Naive thymus-derived CD4-positive, alpha-beta T cell (primary cell): ENCODE measurements around the gene KLHL1. TPM values are rescaled to one million over a fixed set of nuclear protein-coding genes. Genes with fewer than 3 reads are reported as not detected.

ENCODE experiments used
- ATAC-seq: fragments of 150-1000 bp; cut with Tn5 transposase; 2 replicates; pipeline ENCODE4 v1.10.0; 2021; ENCODE audit warnings: mild to moderate bottlenecking, moderate library complexity
- CTCF ChIA-PET: fragments of 350-600 bp; sonication (Branson Sonifier 250); formaldehyde crosslinking; loops from one replicate; lab custom pipeline; 2021; ENCODE audit warnings: antibody characterized with exemption; lab: Charles Lee
- POLR2A ChIA-PET: fragments of 350-600 bp; sonication (Branson Sonifier 250); formaldehyde crosslinking; loops from one replicate; lab custom pipeline; 2021; ENCODE audit warnings: antibody characterized with exemption, inconsistent platforms; lab: Charles Lee
- DNase-seq, 9 donors: peaks; one replicate each; pipeline versions ENCODE4 v3.0.0 to v3.0.0-alpha.2; 2020 to 2022; ENCODE audit warnings: mixed read lengths in 1 of 9
- H3K27ac ChIP-seq: one replicate; pipeline ENCODE4 v1.7.0; 2013; ENCODE audit warnings: mild to moderate bottlenecking, low read depth, low read length, moderate library complexity
- H3K27me3 ChIP-seq, 2 donors: one replicate each; pipeline ENCODE4 v1.7.0; 2013; ENCODE audit warnings: low read length in 2 of 2, mild to moderate bottlenecking in 2 of 2, moderate library complexity in 2 of 2; ENCODE audit not compliant: control insufficient read depth in 2 of 2, insufficient read depth in 2 of 2
- H3K36me3 ChIP-seq, 3 experiments: 1 replicate in 2 of 3; 2 replicates in 1 of 3; pipeline ENCODE4 v1.7.0; 2013; ENCODE audit warnings: low read length in 3 of 3, mild to moderate bottlenecking in 3 of 3, moderate library complexity in 1 of 3; ENCODE audit not compliant: insufficient read depth in 3 of 3, control insufficient read depth in 2 of 3
- H3K4me1 ChIP-seq, 2 donors: one replicate each; pipeline ENCODE4 v1.7.0; 2013; ENCODE audit warnings: low read length in 2 of 2, mild to moderate bottlenecking in 2 of 2, moderate library complexity in 1 of 2; ENCODE audit not compliant: control insufficient read depth in 2 of 2, insufficient read depth in 2 of 2
- H3K4me3 ChIP-seq: 2 replicates; pipeline ENCODE4 v1.7.0; 2013; ENCODE audit warnings: mild to moderate bottlenecking, low read length
- H3K9me3 ChIP-seq, 3 experiments: 1 replicate in 2 of 3; 2 replicates in 1 of 3; pipeline ENCODE4 v1.7.0; 2013; ENCODE audit warnings: low read length in 3 of 3; ENCODE audit not compliant: control insufficient read depth in 2 of 3
- H3K27ac Mint-ChIP-seq, 9 donors: one replicate each; pipeline ENCODE4 v1.8.0; 2020 to 2022; ENCODE audit warnings: mixed read lengths in 9 of 9, mild to moderate bottlenecking in 8 of 9, moderate library complexity in 5 of 9, inconsistent platforms in 2 of 9
- H3K27me3 Mint-ChIP-seq, 5 donors: one replicate each; pipeline ENCODE4 v1.8.0; 2021 to 2022; ENCODE audit warnings: mixed read lengths in 5 of 5, mild to moderate bottlenecking in 1 of 5
- H3K36me3 Mint-ChIP-seq, 5 donors: one replicate each; pipeline ENCODE4 v1.8.0; 2020 to 2022; ENCODE audit warnings: mixed read lengths in 5 of 5, mild to moderate bottlenecking in 3 of 5, inconsistent platforms in 1 of 5
- H3K4me1 Mint-ChIP-seq, 7 donors: one replicate each; pipeline ENCODE4 v1.8.0; 2020 to 2022; ENCODE audit warnings: mixed read lengths in 7 of 7, mild to moderate bottlenecking in 3 of 7, inconsistent platforms in 1 of 7
- H3K4me3 Mint-ChIP-seq, 10 donors: one replicate each; pipeline ENCODE4 v1.8.0; 2020 to 2022; ENCODE audit warnings: mild to moderate bottlenecking in 10 of 10, mixed read lengths in 10 of 10, moderate library complexity in 6 of 10, inconsistent platforms in 2 of 10
- H3K9me3 Mint-ChIP-seq, 11 donors: one replicate each; pipeline ENCODE4 v1.8.0; 2020 to 2022; ENCODE audit warnings: mixed read lengths in 11 of 11, mild to moderate bottlenecking in 4 of 11, inconsistent platforms in 1 of 11, moderate library complexity in 1 of 11
- intact Hi-C, 2 donors: fragments of 100-400 bp; cut with micrococcal nuclease; formaldehyde crosslinking; loops; one replicate each; pipeline ENCODE4 v1.15.1; 2023
- polyA plus RNA-seq, 2 donors: library from polyadenylated mRNA; unstranded; fragments of 300-500 nt; fragmentation: Illumina TruSeq; gene quantifications; one replicate each; pipeline ENCODE4 v1.2.3, GENCODE V29; 2021
- total RNA-seq, 6 experiments: library from RNA in 5 of 6; stranded (reverse) in 5 of 6; gene quantifications; 1 replicate in 5 of 6; 2 replicates in 1 of 6; pipeline ENCODE4 v1.2.3 and lab custom pipeline; 2021 to 2026

The KLHL1 gene
- total and polyA plus RNA-seq, 7 experiments from 2014 or later, result not detected

DNA sequence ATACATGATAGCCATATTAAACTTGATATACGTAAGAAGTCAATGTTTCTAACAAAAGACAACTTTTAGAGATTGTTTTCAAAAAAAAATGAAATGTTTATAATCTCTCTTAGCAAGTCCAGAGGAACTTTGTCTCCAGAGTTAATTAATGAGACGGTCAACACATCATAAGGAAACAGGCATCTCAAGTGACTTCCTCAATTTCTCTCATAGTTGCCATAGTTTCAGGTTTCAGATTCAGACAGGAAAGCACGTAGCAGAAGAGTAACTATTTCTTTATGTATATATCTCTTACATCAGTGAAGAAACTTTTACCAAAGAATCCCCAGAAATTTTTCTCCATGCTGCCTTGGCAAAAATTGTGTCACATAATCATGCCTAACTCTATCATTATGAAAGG, 160.2 kb downstream of the KLHL1 start:
- Mint-ChIP-seq H3K4me3 (no peak overlapping the region), H3K9me3 (peaks cover 2 to 18% (median 4%) of the 10 kb centered on the region in 11 donors), H3K4me1 (no peaks in the 10 kb centered on the region), H3K27ac (no peak overlapping the region), H3K36me3 (no peaks in the 10 kb centered on the region), H3K27me3 (no peaks in the 10 kb centered on the region)
- intact Hi-C loops, result no loop called here
- no peak for ATAC-seq
- Histone ChIP-seq H3K4me3 (no peak overlapping the region), H3K9me3 (no peaks in the 10 kb centered on the region), H3K27ac (no peak overlapping the region), H3K27me3 (no peaks in the 10 kb centered on the region), H3K4me1 (no peaks in the 10 kb centered on the region), H3K36me3 (no peaks in the 10 kb centered on the region)
- CTCF ChIA-PET, result no interaction called here
- POLR2A ChIA-PET, result no interaction called here
- no peak for DNase-seq

GRCh38 chr13:69947582-69947981, 160.7 kb downstream of the KLHL1 start:
- H3K4me3 ChIP-seq, result no peak overlapping the region
- Mint-ChIP-seq H3K9me3 (peaks cover 2 to 18% (median 4%) of the 10 kb centered on the region in 11 donors), H3K27me3 (no peaks in the 10 kb centered on the region), H3K27ac (no peak overlapping the region), H3K36me3 (no peaks in the 10 kb centered on the region), H3K4me1 (no peaks in the 10 kb centered on the region), H3K4me3 (no peak overlapping the region)
- H3K9me3 ChIP-seq, result no peaks in the 10 kb centered on the region
- intact Hi-C loops, result no loop called here
- ATAC-seq (no peak), DNase-seq (no peak)
- no peaks in the 10 kb centered on the region for H3K27me3 ChIP-seq
- H3K27ac ChIP-seq, result no peak overlapping the region
- POLR2A ChIA-PET, result no interaction called here
- no peaks in the 10 kb centered on the region for H3K4me1 ChIP-seq
- H3K36me3 ChIP-seq, result no peaks in the 10 kb centered on the region
- CTCF ChIA-PET, result no interaction called here

- Mint-ChIP-seq H3K27ac (no peak overlapping the region), H3K27me3 (no peaks in the 10 kb centered on the region), H3K36me3 (no peaks in the 10 kb centered on the region), H3K9me3 (peaks cover 2 to 14% (median 3%) of the 10 kb centered on the region in 11 donors), H3K4me3 (no peak overlapping the region), H3K4me1 (no peaks in the 10 kb centered on the region)
- CTCF ChIA-PET, result no interaction called here
- DNase-seq, result no peak
- intact Hi-C loops, result no loop called here
- H3K4me1 ChIP-seq, result no peaks in the 10 kb centered on the region
- no peaks in the 10 kb centered on the region for H3K9me3 ChIP-seq
- H3K27ac ChIP-seq, result no peak overlapping the region
- no peak overlapping the region for H3K4me3 ChIP-seq
- H3K27me3 ChIP-seq, result no peaks in the 10 kb centered on the region
- POLR2A ChIA-PET, result no interaction called here
- no peak for ATAC-seq
- H3K36me3 ChIP-seq, result no peaks in the 10 kb centered on the region
Measured at GRCh38 chr13:69946511-69946910, 161.7 kb downstream of the KLHL1 start.

- Mint-ChIP-seq H3K4me1 (no peaks in the 10 kb centered on the region), H3K9me3 (peaks cover 0 to 30% (median 5%) of the 10 kb centered on the region in 11 donors), H3K27me3 (no peaks in the 10 kb centered on the region), H3K36me3 (no peaks in the 10 kb centered on the region), H3K4me3 (no peak overlapping the region), H3K27ac (no peak overlapping the region)
- intact Hi-C loops, result no loop called here
- no peak for DNase-seq
- no peak overlapping the region for H3K4me3 ChIP-seq
- no peaks in the 10 kb centered on the region for H3K27me3 ChIP-seq
- H3K36me3 ChIP-seq, result no peaks in the 10 kb centered on the region
- CTCF ChIA-PET, result no interaction called here
- H3K4me1 ChIP-seq, result no peaks in the 10 kb centered on the region
- H3K9me3 ChIP-seq, result no peaks in the 10 kb centered on the region
- no peak for ATAC-seq
- H3K27ac ChIP-seq, result no peak overlapping the region
- POLR2A ChIA-PET, result no interaction called here
Measured at GRCh38 chr13:69935043-69935442, 173.2 kb downstream of the KLHL1 start.

DNA sequence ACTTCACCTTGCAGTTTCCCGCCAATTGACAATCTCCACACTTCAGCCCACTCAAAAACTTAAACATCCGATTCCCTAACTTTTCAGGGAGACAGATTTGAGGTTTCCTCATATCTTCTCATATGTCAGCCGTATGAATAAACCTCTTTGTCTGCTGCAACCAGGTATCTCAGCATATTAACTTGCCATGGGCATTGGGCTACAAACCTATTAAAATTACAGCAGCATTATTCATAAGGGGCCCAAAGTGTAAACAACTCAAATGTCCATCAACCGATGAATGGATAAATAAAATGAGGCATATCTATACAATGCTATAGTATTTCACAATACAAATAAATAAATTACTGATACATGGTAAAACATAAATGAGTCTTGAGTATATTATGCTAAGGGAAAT, 180.0 kb downstream of the KLHL1 start:
- CTCF ChIA-PET, result no interaction called here
- no peaks in the 10 kb centered on the region for H3K27me3 Mint-ChIP-seq
- no peak for ATAC-seq

DNA sequence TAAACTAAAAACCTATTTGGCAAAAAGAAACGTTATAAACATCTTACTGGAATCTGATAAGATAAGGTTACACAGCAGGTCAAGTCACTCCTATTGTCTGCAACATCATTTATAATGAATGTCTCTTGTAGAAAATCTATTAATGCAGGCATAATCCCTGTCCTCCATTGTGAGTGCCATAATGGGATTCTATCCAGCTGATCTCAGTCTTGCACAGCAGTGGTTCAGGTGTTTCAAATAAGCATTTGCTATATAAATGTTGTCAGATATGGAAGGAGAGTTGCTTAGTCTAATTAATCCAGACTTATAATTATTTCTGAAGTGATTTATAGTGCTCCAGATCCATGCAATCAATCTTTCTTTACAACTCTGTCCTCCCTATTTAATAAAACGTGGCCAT, 187.1 kb downstream of the KLHL1 start:
- no peak for ATAC-seq
- H3K27ac ChIP-seq, result no peak overlapping the region
- H3K36me3 ChIP-seq, result no peaks in the 10 kb centered on the region
- intact Hi-C loops, result no loop called here
- ChIA-PET CTCF (no interaction called here), POLR2A (no interaction called here)
- Mint-ChIP-seq H3K27me3 (no peaks in the 10 kb centered on the region), H3K9me3 (peaks cover 0 to 9% (median 5%) of the 10 kb centered on the region in 11 donors), H3K4me3 (no peak overlapping the region), H3K27ac (no peak overlapping the region), H3K36me3 (no peaks in the 10 kb centered on the region), H3K4me1 (peaks cover 0 to 2% (median 0%) of the 10 kb centered on the region in 7 donors)
- H3K4me1 ChIP-seq, result no peaks in the 10 kb centered on the region
- H3K4me3 ChIP-seq, result no peak overlapping the region
- no peaks in the 10 kb centered on the region for H3K9me3 ChIP-seq
- H3K27me3 ChIP-seq, result no peaks in the 10 kb centered on the region
- DNase-seq, result no peak

More for the DNA sequence above, 180.0 kb downstream of the KLHL1 start:
- Histone ChIP-seq H3K36me3 (no peaks in the 10 kb centered on the region), H3K9me3 (no peaks in the 10 kb centered on the region), H3K27ac (no peak overlapping the region), H3K27me3 (no peaks in the 10 kb centered on the region), H3K4me3 (no peak overlapping the region), H3K4me1 (no peaks in the 10 kb centered on the region)
- no peak for DNase-seq
- no peak overlapping the region for H3K4me3 Mint-ChIP-seq
- H3K36me3 Mint-ChIP-seq, result no peaks in the 10 kb centered on the region
- peaks cover 0 to 14% (median 3%) of the 10 kb centered on the region in 11 donors for H3K9me3 Mint-ChIP-seq
- POLR2A ChIA-PET, result no interaction called here
- intact Hi-C loops, result loop anchor here in 1 of 2 donors (2.0 kb wide), 1 partner anchor 27 kb away; no protein-coding TSS in a partner anchor
- H3K4me1 Mint-ChIP-seq, result no peaks in the 10 kb centered on the region
- H3K27ac Mint-ChIP-seq, result no peak overlapping the region

GRCh38 chr13:69912630-69913029, 195.6 kb downstream of the KLHL1 start:
- no peak overlapping the region for H3K27ac Mint-ChIP-seq
- Histone ChIP-seq H3K4me1 (no peaks in the 10 kb centered on the region), H3K36me3 (no peaks in the 10 kb centered on the region), H3K4me3 (no peak overlapping the region), H3K27me3 (no peaks in the 10 kb centered on the region), H3K9me3 (peaks cover 0 to 13% (median 0%) of the 10 kb centered on the region in 3 experiments), H3K27ac (no peak overlapping the region)
- H3K36me3 Mint-ChIP-seq, result no peaks in the 10 kb centered on the region
- POLR2A ChIA-PET, result no interaction called here
- no peaks in the 10 kb centered on the region for H3K4me1 Mint-ChIP-seq
- DNase-seq (no peak), ATAC-seq (no peak)
- no peaks in the 10 kb centered on the region for H3K27me3 Mint-ChIP-seq
- H3K9me3 Mint-ChIP-seq, result peaks cover 0 to 23% (median 5%) of the 10 kb centered on the region in 11 donors
- intact Hi-C loops, result no loop called here
- CTCF ChIA-PET, result no interaction called here
- no peak overlapping the region for H3K4me3 Mint-ChIP-seq
